B cell (primary cell): ENCODE results near the gene TMC6.
"Not testable (repeated sequence)": the region's sequence is repeated elsewhere in the genome, so short reads cannot be mapped to it uniquely, and the experiment has no call there.

Experiments used
- CTCF ChIP-seq: fragments of 200-600 bp; IDR thresholded peaks from one replicate; pipeline ENCODE4 v1.8.0; 2022; ENCODE audit warnings: antibody characterized with exemption, mild to moderate bottlenecking
- EZH2 ChIP-seq: IDR thresholded peaks from 2 replicates; pipeline ENCODE4 v1.6.1; 2012; ENCODE audit warnings: borderline replicate concordance, low read depth, mild to moderate bottlenecking, moderate library complexity, low read length; ENCODE audit not compliant: insufficient read depth, poor library complexity, severe bottlenecking

- TF ChIP-seq CTCF, EZH2: not testable (repeated sequence)
These were observed 12.8 kb downstream of the TMC6 start for GRCh38 chr17:78115803-78116202.
